ENCODE measurements around the gene MCM8. TPM values are rescaled to one million over a fixed set of nuclear protein-coding genes. Genes with fewer than 3 reads are reported as not detected.

The MCM8 gene
- total and polyA plus RNA-seq, 2 experiments from 2014 or later: 1.5 to 6.7 TPM

DNA sequence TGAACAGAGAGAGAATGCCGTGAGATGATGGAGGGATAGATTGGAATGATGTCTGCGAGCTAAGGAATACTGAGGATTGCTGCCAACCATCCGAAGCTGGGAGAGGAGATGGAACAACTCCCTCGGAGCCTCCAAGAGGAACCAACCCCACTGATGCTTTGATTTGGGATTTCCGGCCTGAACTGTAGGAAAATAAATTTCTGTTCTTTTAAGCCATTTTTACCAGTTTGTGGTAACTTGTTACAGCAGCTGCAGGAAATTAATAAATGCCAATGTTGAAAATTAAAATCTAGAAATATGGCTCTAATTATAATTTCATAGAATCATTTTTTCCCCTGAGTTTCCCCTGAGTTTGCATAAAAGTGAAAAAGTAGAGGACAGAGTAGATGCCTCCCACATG lies 89.3 kb downstream of the MCM8 start:
- Histone ChIP-seq H3K36me3 (replicated peaks; ENCODE audit: insufficient read depth, low read depth) (no peaks in the 10 kb centered on the region), H3K79me2 (peaks cover 4% of the 10 kb centered on the region), H3K27me3 (no peaks in the 10 kb centered on the region), H3K27ac (no peak overlapping the region), H3K4me3 (no peak overlapping the region), H3K4me1 (ENCODE audit: insufficient read depth) (no peaks in the 10 kb centered on the region), H4K20me1 (ENCODE audit: insufficient read depth, poor library complexity, severe bottlenecking) (no peaks in the 10 kb centered on the region), H3K9me3 (ENCODE audit: low read depth) (no peaks in the 10 kb centered on the region), H3K4me2 (no peak overlapping the region), H3K9me2 (replicated peaks; ENCODE audit: insufficient read depth) (no peaks in the 10 kb centered on the region), H2AFZ (no peak overlapping the region)
- WGBS (ENCODE audit: low lambda C conversion rate, missing lambda C conversion rate): 89% methylated on average over 5 of the region's 5 CpGs
- no peak for TF ChIP-seq EZH2phosphoT487 (IDR thresholded peaks at IDR 0.05; ENCODE audit: low read depth, severe bottlenecking, unreplicated experiment)
- TF ChIP-seq EZH2 (IDR thresholded peaks at IDR 0.05; ENCODE audit: borderline replicate concordance): no peak
- no peak for DNase-seq (ENCODE audit: low spot score)

- Histone ChIP-seq H3K4me2 (no peak overlapping the region), H3K9me2 (replicated peaks; ENCODE audit: insufficient read depth) (no peaks in the 10 kb centered on the region), H2AFZ (no peak overlapping the region), H3K4me1 (ENCODE audit: insufficient read depth) (no peaks in the 10 kb centered on the region), H3K79me2 (peaks cover 1% of the 10 kb centered on the region), H3K27me3 (no peaks in the 10 kb centered on the region), H3K9me3 (ENCODE audit: low read depth) (no peaks in the 10 kb centered on the region), H3K4me3 (no peak overlapping the region), H4K20me1 (ENCODE audit: insufficient read depth, poor library complexity, severe bottlenecking) (no peaks in the 10 kb centered on the region), H3K27ac (no peak overlapping the region), H3K36me3 (replicated peaks; ENCODE audit: insufficient read depth, low read depth) (no peaks in the 10 kb centered on the region)
- DNase-seq (ENCODE audit: low spot score): no peak
- 98% methylated on average over 8 of the region's 8 CpGs for WGBS (ENCODE audit: low lambda C conversion rate, missing lambda C conversion rate)
- TF ChIP-seq, protein P1, sequence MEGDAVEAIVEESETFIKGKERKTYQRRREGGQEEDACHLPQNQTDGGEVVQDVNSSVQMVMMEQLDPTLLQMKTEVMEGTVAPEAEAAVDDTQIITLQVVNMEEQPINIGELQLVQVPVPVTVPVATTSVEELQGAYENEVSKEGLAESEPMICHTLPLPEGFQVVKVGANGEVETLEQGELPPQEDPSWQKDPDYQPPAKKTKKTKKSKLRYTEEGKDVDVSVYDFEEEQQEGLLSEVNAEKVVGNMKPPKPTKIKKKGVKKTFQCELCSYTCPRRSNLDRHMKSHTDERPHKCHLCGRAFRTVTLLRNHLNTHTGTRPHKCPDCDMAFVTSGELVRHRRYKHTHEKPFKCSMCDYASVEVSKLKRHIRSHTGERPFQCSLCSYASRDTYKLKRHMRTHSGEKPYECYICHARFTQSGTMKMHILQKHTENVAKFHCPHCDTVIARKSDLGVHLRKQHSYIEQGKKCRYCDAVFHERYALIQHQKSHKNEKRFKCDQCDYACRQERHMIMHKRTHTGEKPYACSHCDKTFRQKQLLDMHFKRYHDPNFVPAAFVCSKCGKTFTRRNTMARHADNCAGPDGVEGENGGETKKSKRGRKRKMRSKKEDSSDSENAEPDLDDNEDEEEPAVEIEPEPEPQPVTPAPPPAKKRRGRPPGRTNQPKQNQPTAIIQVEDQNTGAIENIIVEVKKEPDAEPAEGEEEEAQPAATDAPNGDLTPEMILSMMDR (IDR thresholded peaks at IDR 0.05; ENCODE audit: poor library complexity): no peak
- TF ChIP-seq EZH2 (IDR thresholded peaks at IDR 0.05; ENCODE audit: borderline replicate concordance) (no peak), EZH2phosphoT487 (IDR thresholded peaks at IDR 0.05; ENCODE audit: low read depth, severe bottlenecking, unreplicated experiment) (no peak)
Measured at GRCh38 chr20:6040540-6040939, 90.1 kb downstream of the MCM8 start.

- Histone ChIP-seq H3K4me1 (ENCODE audit: insufficient read depth) (no peaks in the 10 kb centered on the region), H4K20me1 (ENCODE audit: insufficient read depth, poor library complexity, severe bottlenecking) (no peaks in the 10 kb centered on the region), H3K27me3 (no peaks in the 10 kb centered on the region), H3K9me3 (ENCODE audit: low read depth) (no peaks in the 10 kb centered on the region), H3K9me2 (replicated peaks; ENCODE audit: insufficient read depth) (no peaks in the 10 kb centered on the region), H3K4me3 (no peak overlapping the region), H2AFZ (no peak overlapping the region), H3K79me2 (no peaks in the 10 kb centered on the region), H3K27ac (no peak overlapping the region), H3K36me3 (replicated peaks; ENCODE audit: insufficient read depth, low read depth) (no peaks in the 10 kb centered on the region), H3K4me2 (no peak overlapping the region)
- TF ChIP-seq, protein P1 (IDR thresholded peaks at IDR 0.05; ENCODE audit: poor library complexity): no peak
- TF ChIP-seq EZH2phosphoT487 (IDR thresholded peaks at IDR 0.05; ENCODE audit: low read depth, severe bottlenecking, unreplicated experiment) (no peak), EZH2 (IDR thresholded peaks at IDR 0.05; ENCODE audit: borderline replicate concordance) (no peak)
- DNase-seq (ENCODE audit: low spot score): no peak
- WGBS (ENCODE audit: low lambda C conversion rate, missing lambda C conversion rate): 97% methylated on average over 66 of the region's 67 CpGs
Measured at GRCh38 chr20:6040958-6041807, 90.7 kb downstream of the MCM8 start.

GRCh38 chr20:6041808-6042265 lies 91.4 kb downstream of the MCM8 start:
- Histone ChIP-seq H3K79me2 (no peaks in the 10 kb centered on the region), H2AFZ (no peak overlapping the region), H3K36me3 (replicated peaks; ENCODE audit: insufficient read depth, low read depth) (no peaks in the 10 kb centered on the region), H3K4me2 (no peak overlapping the region), H3K9me3 (ENCODE audit: low read depth) (no peaks in the 10 kb centered on the region), H4K20me1 (ENCODE audit: insufficient read depth, poor library complexity, severe bottlenecking) (no peaks in the 10 kb centered on the region), H3K27ac (no peak overlapping the region), H3K4me1 (ENCODE audit: insufficient read depth) (no peaks in the 10 kb centered on the region), H3K27me3 (no peaks in the 10 kb centered on the region), H3K4me3 (no peak overlapping the region), H3K9me2 (replicated peaks; ENCODE audit: insufficient read depth) (no peaks in the 10 kb centered on the region)
- WGBS (ENCODE audit: low lambda C conversion rate, missing lambda C conversion rate): 99% methylated on average over 25 of the region's 26 CpGs
- no peak for DNase-seq (ENCODE audit: low spot score)
- no peak for TF ChIP-seq EZH2 (IDR thresholded peaks at IDR 0.05; ENCODE audit: borderline replicate concordance)
- TF ChIP-seq, protein P1 (IDR thresholded peaks at IDR 0.05; ENCODE audit: poor library complexity): no peak
- TF ChIP-seq EZH2phosphoT487 (IDR thresholded peaks at IDR 0.05; ENCODE audit: low read depth, severe bottlenecking, unreplicated experiment): no peak

Data from hepatocyte (in vitro differentiated cells).